ENCODE data around the gene SORCS2.

DNA sequence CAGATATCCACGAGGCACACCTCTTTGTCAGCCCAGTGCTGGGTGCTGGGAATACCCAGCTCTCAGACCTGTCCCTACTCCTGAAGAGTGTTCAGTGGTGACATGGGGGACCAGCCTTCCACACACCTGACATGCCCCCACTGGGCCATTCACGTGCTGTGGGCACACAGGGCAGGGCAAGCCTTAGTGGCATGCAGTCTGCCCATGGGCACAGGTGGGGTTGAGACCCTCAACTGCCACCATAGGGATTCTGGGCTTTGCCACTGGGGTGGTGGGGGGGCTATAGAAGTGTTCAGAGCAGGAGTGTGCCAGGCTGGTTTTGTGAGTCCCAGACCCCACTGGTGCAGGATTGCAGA is 259.1 kb downstream of the SORCS2 start:
- TF ChIP-seq, protein P1, sequence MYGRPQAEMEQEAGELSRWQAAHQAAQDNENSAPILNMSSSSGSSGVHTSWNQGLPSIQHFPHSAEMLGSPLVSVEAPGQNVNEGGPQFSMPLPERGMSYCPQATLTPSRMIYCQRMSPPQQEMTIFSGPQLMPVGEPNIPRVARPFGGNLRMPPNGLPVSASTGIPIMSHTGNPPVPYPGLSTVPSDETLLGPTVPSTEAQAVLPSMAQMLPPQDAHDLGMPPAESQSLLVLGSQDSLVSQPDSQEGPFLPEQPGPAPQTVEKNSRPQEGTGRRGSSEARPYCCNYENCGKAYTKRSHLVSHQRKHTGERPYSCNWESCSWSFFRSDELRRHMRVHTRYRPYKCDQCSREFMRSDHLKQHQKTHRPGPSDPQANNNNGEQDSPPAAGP (tag by site-specific recombination; IDR thresholded peaks at IDR 0.05) = no peak
- TF ChIP-seq, protein P2, sequence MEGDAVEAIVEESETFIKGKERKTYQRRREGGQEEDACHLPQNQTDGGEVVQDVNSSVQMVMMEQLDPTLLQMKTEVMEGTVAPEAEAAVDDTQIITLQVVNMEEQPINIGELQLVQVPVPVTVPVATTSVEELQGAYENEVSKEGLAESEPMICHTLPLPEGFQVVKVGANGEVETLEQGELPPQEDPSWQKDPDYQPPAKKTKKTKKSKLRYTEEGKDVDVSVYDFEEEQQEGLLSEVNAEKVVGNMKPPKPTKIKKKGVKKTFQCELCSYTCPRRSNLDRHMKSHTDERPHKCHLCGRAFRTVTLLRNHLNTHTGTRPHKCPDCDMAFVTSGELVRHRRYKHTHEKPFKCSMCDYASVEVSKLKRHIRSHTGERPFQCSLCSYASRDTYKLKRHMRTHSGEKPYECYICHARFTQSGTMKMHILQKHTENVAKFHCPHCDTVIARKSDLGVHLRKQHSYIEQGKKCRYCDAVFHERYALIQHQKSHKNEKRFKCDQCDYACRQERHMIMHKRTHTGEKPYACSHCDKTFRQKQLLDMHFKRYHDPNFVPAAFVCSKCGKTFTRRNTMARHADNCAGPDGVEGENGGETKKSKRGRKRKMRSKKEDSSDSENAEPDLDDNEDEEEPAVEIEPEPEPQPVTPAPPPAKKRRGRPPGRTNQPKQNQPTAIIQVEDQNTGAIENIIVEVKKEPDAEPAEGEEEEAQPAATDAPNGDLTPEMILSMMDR (tag by site-specific recombination; IDR thresholded peaks at IDR 0.05) = no peak

Measured in HEK293 (cell line).